ENCODE results near the gene STK32C. TPM values are rescaled to one million over a fixed set of nuclear protein-coding genes. Genes with fewer than 3 reads are reported as not detected.

STK32C gene
- total RNA-seq, 6 donors from 2014 or later = 4.8 to 18.3 (median 15.6) TPM

DNA sequence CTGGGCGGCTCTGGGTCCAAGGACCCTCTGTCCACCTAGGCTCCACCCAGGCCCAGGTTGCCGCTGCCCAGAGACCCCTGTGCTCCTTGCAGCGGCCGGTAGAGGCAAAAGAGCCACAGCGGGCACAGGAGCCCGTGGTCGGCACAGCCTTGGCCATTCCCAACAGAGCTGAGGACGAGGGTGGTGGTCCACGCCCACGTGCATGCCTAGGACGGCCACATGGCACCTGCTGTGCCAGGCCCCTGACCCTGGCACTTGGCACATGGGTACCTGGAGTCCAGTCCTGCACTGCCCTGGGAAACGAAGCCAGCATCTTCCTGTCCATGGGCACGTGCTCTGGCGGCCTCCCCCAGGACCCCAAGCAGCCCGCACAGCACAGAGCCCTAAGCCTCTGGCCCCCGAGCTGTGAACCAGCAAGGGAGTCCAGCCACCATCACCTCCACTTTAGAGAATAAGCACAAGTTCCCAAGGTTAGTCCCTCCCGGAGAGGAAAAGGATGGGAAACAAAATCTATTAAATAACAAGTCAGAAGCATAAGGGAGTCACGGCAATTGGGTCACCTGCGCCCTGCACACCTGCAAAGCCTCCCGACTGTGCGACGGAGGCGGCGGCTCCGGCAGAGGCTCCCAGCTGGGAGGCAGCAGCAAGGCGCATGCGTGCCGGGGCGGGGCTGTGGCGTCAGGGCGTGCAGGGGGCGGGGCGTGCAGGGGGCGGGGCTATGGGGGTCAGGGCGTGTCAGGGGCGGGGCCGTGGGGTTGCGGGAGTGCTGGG is 59.1 kb downstream of the STK32C start:
- TF ChIP-seq, protein P1, sequence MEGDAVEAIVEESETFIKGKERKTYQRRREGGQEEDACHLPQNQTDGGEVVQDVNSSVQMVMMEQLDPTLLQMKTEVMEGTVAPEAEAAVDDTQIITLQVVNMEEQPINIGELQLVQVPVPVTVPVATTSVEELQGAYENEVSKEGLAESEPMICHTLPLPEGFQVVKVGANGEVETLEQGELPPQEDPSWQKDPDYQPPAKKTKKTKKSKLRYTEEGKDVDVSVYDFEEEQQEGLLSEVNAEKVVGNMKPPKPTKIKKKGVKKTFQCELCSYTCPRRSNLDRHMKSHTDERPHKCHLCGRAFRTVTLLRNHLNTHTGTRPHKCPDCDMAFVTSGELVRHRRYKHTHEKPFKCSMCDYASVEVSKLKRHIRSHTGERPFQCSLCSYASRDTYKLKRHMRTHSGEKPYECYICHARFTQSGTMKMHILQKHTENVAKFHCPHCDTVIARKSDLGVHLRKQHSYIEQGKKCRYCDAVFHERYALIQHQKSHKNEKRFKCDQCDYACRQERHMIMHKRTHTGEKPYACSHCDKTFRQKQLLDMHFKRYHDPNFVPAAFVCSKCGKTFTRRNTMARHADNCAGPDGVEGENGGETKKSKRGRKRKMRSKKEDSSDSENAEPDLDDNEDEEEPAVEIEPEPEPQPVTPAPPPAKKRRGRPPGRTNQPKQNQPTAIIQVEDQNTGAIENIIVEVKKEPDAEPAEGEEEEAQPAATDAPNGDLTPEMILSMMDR (IDR thresholded peaks at IDR 0.05) = no peak
- TF ChIP-seq POLR2A (IDR thresholded peaks at IDR 0.05) (no peak), EP300 (IDR thresholded peaks at IDR 0.05) (no peak), POLR2AphosphoS5 (IDR thresholded peaks at IDR 0.05) (no peak)
- Histone ChIP-seq H3K4me1 (peaks cover 0 to 17% (median 2%) of the 10 kb centered on the region in 4 donors), H3K9me3 (no peaks in the 10 kb centered on the region), H3K27ac (no peak overlapping the region), H3K27me3 (no peaks in the 10 kb centered on the region), H3K4me3 (peak overlapping the region in 3 of 4 donors; percentile 27 to 34 (median 27)), H3K36me3 (no peaks in the 10 kb centered on the region)
- 59 to 69% methylated on average over 13 to 14 of the region's 38 CpGs for WGBS, 2 donors
- peak in 1 of 2 donors; percentile 49 for ATAC-seq (ENCODE audit: low FRiP score in 2 of 2)
- peak; percentile 57 to 89 for DNase-seq

DNA sequence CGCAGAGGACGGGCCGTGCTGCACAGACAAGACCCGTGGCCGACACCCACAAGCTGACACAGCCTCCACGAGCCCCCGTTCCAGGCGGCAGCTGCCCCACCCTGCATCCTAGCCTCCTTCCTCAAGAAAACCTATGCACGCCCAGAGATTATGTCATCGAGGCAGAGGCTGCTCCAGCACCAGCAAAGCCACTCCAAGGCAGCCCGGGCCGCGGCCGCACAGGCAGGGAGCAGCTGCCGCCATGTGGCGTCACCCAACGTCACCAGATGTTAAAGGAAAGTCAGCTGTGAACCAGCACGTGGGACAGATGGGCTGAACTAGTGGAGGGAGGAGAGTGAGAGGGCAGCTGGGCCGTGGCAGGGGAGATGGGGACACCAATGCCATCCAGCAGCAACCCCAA is 59.8 kb downstream of the STK32C start:
- DNase-seq (peak in 1 of 2 donors; percentile 68), ATAC-seq (ENCODE audit: low FRiP score in 2 of 2) (no peak)
- no peaks in the 10 kb centered on the region for H3K36me3 ChIP-seq
- H3K9me3 ChIP-seq = no peaks in the 10 kb centered on the region
- no peak overlapping the region for H3K4me3 ChIP-seq
- H3K27ac ChIP-seq = no peak overlapping the region
- H3K27me3 ChIP-seq = no peaks in the 10 kb centered on the region
- peaks cover 0 to 17% (median 2%) of the 10 kb centered on the region in 4 donors for H3K4me1 ChIP-seq
- TF ChIP-seq POLR2AphosphoS5 (IDR thresholded peaks at IDR 0.05) (no peak), EP300 (IDR thresholded peaks at IDR 0.05) (no peak), POLR2A (IDR thresholded peaks at IDR 0.05) (no peak)
- TF ChIP-seq, protein P1 (IDR thresholded peaks at IDR 0.05) = no peak
- 85 to 90% methylated on average over 17 to 18 of the region's 19 CpGs for WGBS, 2 donors

DNA sequence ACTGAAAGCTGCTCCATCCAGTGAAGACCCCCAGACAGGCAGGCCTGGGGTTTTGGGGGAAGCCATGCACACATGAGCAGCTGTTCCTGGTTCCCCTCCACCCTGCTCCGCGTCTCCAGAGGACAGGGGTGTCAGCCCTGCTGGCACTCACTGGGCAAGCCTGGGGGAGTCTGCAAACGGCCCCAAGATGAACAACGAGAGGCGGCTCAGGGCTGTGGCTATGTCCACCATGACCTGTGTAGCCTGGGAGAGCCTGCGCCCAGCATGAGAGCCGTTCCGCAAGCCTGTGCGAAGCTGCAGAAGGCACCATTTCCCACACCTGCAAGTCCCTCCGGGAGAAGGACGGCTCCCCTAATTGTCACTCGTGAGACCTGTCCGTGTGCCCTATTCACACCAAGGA is 61.5 kb downstream of the STK32C start:
- peak in 1 of 2 donors; percentile 61 for DNase-seq

DNA sequence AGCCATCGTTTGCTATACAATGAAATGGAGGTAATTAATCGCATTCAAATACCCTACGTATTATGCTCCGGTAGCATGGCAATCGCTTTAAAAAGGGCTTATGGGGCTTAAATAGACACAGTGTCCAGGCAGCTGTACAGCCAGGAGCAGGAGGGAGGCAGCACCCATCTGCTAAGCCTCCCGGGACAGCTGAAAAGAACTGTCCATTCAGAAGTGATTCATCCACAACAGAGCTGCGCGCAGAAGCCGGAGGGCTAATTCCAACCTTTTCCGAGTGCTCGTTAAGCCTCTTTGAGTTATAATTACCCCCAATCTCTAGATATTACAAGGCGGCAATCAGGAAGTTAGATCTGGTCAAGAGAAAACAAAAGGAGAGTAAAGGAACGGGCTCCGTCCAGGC is 62.7 kb downstream of the STK32C start:
- TF ChIP-seq EP300 (IDR thresholded peaks at IDR 0.05) (no peak), POLR2A (IDR thresholded peaks at IDR 0.05) (no peak), POLR2AphosphoS5 (IDR thresholded peaks at IDR 0.05) (no peak)
- TF ChIP-seq, protein P1 (IDR thresholded peaks at IDR 0.05) = no peak
- Histone ChIP-seq H3K4me3 (no peak overlapping the region), H3K36me3 (no peaks in the 10 kb centered on the region), H3K27me3 (no peaks in the 10 kb centered on the region), H3K27ac (no peak overlapping the region), H3K9me3 (no peaks in the 10 kb centered on the region), H3K4me1 (peaks cover 0 to 17% (median 2%) of the 10 kb centered on the region in 4 donors)
- DNase-seq (no peak), ATAC-seq (ENCODE audit: low FRiP score in 2 of 2) (no peak)
- WGBS, 2 donors = 92 to 93% methylated on average over 14 of the region's 14 CpGs

More for the DNA sequence above, 61.5 kb downstream of the STK32C start:
- TF ChIP-seq EP300 (IDR thresholded peaks at IDR 0.05) (no peak), POLR2AphosphoS5 (IDR thresholded peaks at IDR 0.05) (no peak), POLR2A (IDR thresholded peaks at IDR 0.05) (no peak)
- TF ChIP-seq, protein P1 (IDR thresholded peaks at IDR 0.05) = no peak
- no peak overlapping the region for H3K4me3 ChIP-seq
- WGBS, 2 donors = 95 to 99% methylated on average over 9 to 13 of the region's 13 CpGs
- no peaks in the 10 kb centered on the region for H3K9me3 ChIP-seq
- peaks cover 0 to 17% (median 2%) of the 10 kb centered on the region in 4 donors for H3K4me1 ChIP-seq
- no peaks in the 10 kb centered on the region for H3K36me3 ChIP-seq
- ATAC-seq (ENCODE audit: low FRiP score in 2 of 2) = no peak
- no peak overlapping the region for H3K27ac ChIP-seq
- no peaks in the 10 kb centered on the region for H3K27me3 ChIP-seq

Measured in upper lobe of left lung (tissue), 6 donors.